CD4-positive, CD25-positive, alpha-beta regulatory T cell (primary cell): ENCODE results near the gene DHX30. TPM values are rescaled to one million over a fixed set of nuclear protein-coding genes. Genes with fewer than 3 reads are reported as not detected.
A peak's percentile ranks its signal among the peaks of the same experiment; 100 is the strongest.

Experiments
- ATAC-seq, 2 donors: fragments of 150-1000 bp; cut with Tn5 transposase; one replicate each; pipeline ENCODE4 v1.10.0; 2021; ENCODE audit warnings: low read depth in 2 of 2, moderate number of reproducible peaks in 2 of 2, moderate library complexity in 1 of 2
- DNase-seq, 3 donors: peaks; one replicate each; pipeline versions ENCODE4 v3.0.0 to v3.0.0-alpha.2; 2012 to 2022; ENCODE audit warnings: mixed read lengths in 1 of 3
- H3K27ac ChIP-seq: one replicate; pipeline ENCODE4 v1.7.0; 2013; ENCODE audit warnings: mild to moderate bottlenecking, low read length; ENCODE audit not compliant: insufficient read depth, poor library complexity, severe bottlenecking
- H3K27me3 ChIP-seq: one replicate; pipeline ENCODE4 v1.7.0; 2013; ENCODE audit warnings: low read length; ENCODE audit not compliant: control insufficient read depth, insufficient read depth
- H3K36me3 ChIP-seq: one replicate; pipeline ENCODE4 v1.7.0; 2013; ENCODE audit warnings: mild to moderate bottlenecking, low read length, moderate library complexity; ENCODE audit not compliant: control insufficient read depth, insufficient read depth
- H3K4me1 ChIP-seq: 2 replicates; pipeline ENCODE4 v1.7.0; 2013; ENCODE audit warnings: mild to moderate bottlenecking, low read length; ENCODE audit not compliant: insufficient read depth, control insufficient read depth, poor library complexity, severe bottlenecking
- H3K4me3 ChIP-seq: one replicate; pipeline ENCODE4 v1.7.0; 2013; ENCODE audit warnings: low read depth, mild to moderate bottlenecking, low read length, moderate library complexity
- H3K9me3 ChIP-seq, 2 experiments: 1 replicate in 1 of 2; 2 replicates in 1 of 2; pipeline ENCODE4 v1.7.0; 2013; ENCODE audit warnings: low read length in 2 of 2, mild to moderate bottlenecking in 1 of 2, moderate library complexity in 1 of 2; ENCODE audit not compliant: control insufficient read depth in 2 of 2
- H3K27ac Mint-ChIP-seq, 3 donors: one replicate each; pipeline ENCODE4 v1.8.0; 2020 to 2022; ENCODE audit warnings: mild to moderate bottlenecking in 3 of 3, mixed read lengths in 3 of 3, moderate library complexity in 2 of 3
- H3K27me3 Mint-ChIP-seq: one replicate; pipeline ENCODE4 v1.8.0; 2022; ENCODE audit warnings: mild to moderate bottlenecking, mixed read lengths
- H3K36me3 Mint-ChIP-seq: one replicate; pipeline ENCODE4 v1.8.0; 2020; ENCODE audit warnings: mixed read lengths
- H3K4me1 Mint-ChIP-seq, 4 donors: one replicate each; pipeline ENCODE4 v1.8.0; 2020 to 2022; ENCODE audit warnings: mixed read lengths in 4 of 4, mild to moderate bottlenecking in 1 of 4
- H3K4me3 Mint-ChIP-seq, 4 donors: one replicate each; pipeline ENCODE4 v1.8.0; 2020 to 2022; ENCODE audit warnings: mild to moderate bottlenecking in 4 of 4, mixed read lengths in 4 of 4, moderate library complexity in 3 of 4
- H3K9me3 Mint-ChIP-seq, 7 donors: one replicate each; pipeline ENCODE4 v1.8.0; 2020 to 2022; ENCODE audit warnings: mixed read lengths in 7 of 7, mild to moderate bottlenecking in 3 of 7, moderate library complexity in 2 of 7
- polyA plus RNA-seq, 4 donors: library from polyadenylated mRNA; unstranded; fragments of 300-500 nt; fragmentation: Illumina TruSeq; gene quantifications; one replicate each; pipeline ENCODE4 v1.2.3, GENCODE V29; 2021
- total RNA-seq: library from RNA; stranded (reverse); gene quantifications from one replicate; pipeline ENCODE4 v1.2.3, GENCODE V29; 2022

DHX30 gene
- total and polyA plus RNA-seq, 5 donors from 2014 or later, result 34.7 to 70.7 (median 35.4) TPM

DNA sequence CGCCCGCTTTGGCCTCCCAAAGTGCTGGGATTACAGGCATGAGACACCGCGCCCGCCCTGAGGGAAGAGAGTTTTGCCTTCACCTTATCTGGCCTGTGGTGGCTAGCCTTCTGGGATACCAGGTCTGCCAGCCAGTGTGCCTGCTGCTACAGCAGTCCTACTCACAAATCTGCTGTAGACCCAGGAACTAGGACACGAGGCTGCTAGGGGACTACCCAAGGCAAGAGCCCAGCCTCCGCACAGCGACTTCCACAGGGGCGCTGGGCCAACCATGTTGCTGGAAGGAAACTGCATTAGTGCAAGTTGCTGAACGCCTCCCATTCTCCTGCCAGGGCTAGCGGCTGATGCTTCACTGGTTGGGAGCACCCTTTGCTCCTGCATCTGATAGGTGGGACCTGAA lies 53.7 kb downstream of the DHX30 start:
- Mint-ChIP-seq H3K9me3 (no peaks in the 10 kb centered on the region), H3K4me1 (no peaks in the 10 kb centered on the region), H3K27me3 (no peaks in the 10 kb centered on the region), H3K36me3 (peaks cover 19% of the 10 kb centered on the region), H3K27ac (no peak overlapping the region), H3K4me3 (no peak overlapping the region)
- no peaks in the 10 kb centered on the region for H3K4me1 ChIP-seq
- DNase-seq, result no peak
- no peaks in the 10 kb centered on the region for H3K27me3 ChIP-seq
- no peak overlapping the region for H3K27ac ChIP-seq
- no peaks in the 10 kb centered on the region for H3K9me3 ChIP-seq
- peaks cover 30% of the 10 kb centered on the region for H3K36me3 ChIP-seq
- no peak overlapping the region for H3K4me3 ChIP-seq
- ATAC-seq, result no peak

DNA sequence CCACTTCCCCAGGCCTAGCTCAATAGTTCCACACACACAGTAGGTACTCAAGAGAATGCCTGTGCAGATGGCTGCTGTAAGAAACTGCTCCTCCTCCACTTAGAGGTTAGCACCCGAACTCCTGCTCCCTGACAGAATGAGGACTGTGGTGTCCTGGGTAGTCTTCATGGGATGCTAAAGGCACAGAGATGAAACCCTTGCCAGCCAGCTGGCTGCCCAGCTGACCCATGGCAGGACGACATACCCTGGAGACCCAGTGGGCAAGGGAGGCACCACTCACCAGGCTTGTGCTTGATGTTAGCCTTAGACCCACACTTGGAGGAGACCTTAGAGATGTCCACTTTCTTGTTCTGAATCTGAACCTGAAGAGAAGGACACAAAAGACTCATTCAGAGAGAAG lies 54.2 kb downstream of the DHX30 start:
- Mint-ChIP-seq H3K36me3 (peaks cover 19% of the 10 kb centered on the region), H3K27ac (no peak overlapping the region)
- no peak for ATAC-seq

DNA sequence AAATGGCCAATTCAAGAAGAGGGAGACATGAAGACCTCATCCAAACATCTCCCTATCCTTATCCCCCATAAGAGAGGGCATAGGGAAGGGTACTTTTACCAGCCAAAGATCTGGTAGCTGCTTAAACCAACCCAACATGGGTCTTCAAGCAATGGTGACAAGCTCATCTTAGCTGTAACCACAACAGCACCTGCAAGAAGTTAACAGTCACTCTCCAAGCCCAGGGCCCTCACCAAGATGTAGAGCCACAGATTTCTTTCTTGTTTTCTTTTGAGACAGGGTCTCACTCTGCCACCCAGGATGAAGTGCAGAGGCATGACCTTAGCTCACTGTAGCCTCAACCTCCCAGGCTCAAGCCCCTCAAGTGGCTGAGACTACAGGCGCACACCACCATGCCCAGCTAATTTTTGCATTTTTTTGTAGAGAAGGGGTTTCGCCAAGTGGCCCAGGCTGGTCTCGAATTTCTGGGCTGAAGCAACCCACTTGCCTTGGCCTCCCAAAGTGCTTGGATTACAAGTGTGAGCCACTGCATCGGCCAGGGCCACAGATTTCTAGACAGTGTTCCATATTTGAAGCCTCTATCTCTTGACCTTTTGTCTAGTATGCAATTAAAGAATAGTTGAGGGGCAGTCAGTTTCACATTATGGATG lies 57.1 kb downstream of the DHX30 start:
- DNase-seq (no peak), ATAC-seq (no peak)
- Mint-ChIP-seq H3K27me3 (no peaks in the 10 kb centered on the region), H3K4me1 (no peaks in the 10 kb centered on the region), H3K27ac (peak overlapping the region in 2 of 3 donors; percentile 12 to 37), H3K9me3 (no peaks in the 10 kb centered on the region), H3K36me3 (peaks cover 19% of the 10 kb centered on the region), H3K4me3 (no peak overlapping the region)
- Histone ChIP-seq H3K36me3 (peaks cover 20% of the 10 kb centered on the region), H3K4me1 (no peaks in the 10 kb centered on the region), H3K27me3 (no peaks in the 10 kb centered on the region), H3K4me3 (no peak overlapping the region), H3K9me3 (no peaks in the 10 kb centered on the region), H3K27ac (no peak overlapping the region)

More for the DNA sequence above, 54.2 kb downstream of the DHX30 start:
- no peaks in the 10 kb centered on the region for H3K27me3 Mint-ChIP-seq
- DNase-seq, result no peak
- Histone ChIP-seq H3K36me3 (peaks cover 30% of the 10 kb centered on the region), H3K9me3 (no peaks in the 10 kb centered on the region), H3K4me1 (no peaks in the 10 kb centered on the region), H3K27me3 (no peaks in the 10 kb centered on the region), H3K27ac (no peak overlapping the region), H3K4me3 (no peak overlapping the region)
- H3K4me1 Mint-ChIP-seq, result no peaks in the 10 kb centered on the region
- no peak overlapping the region for H3K4me3 Mint-ChIP-seq
- no peaks in the 10 kb centered on the region for H3K9me3 Mint-ChIP-seq

DNA sequence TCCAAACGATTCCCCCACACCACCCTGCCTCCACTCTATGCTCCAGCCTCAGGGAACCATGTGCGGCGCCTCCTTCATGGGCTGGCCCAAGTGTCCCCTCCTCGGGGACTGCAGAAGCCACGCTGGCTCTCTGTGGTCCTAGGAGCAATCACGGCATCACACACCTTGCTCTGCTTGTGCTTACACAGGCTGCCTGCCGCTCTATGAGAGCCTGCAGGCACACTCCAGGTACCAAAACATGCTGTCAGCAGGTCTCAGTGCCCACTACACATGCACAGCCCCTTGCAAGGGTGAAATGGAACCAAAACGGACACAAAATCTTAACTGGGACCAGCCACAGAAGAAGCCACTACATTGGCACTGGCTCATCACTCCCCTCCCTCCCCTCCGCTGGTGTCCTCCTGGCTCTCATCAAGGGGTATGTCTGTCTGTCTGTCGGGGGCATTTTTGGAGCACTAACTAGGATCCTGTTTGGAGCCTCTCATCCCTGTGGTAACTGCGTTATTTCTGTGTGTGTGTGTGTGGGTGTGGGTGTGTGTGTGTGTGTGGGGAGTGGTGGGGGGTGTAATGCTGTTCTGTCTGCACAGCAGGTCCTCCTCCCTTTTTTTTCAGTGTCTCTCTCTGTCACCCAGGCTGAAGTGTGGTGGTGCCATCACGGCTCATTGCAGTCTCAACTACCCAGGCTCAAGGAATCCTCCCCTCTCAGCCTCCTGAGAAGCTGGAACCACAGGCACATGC lies 60.6 kb downstream of the DHX30 start:
- peaks cover 31% of the 10 kb centered on the region for H3K36me3 Mint-ChIP-seq
- ATAC-seq, result no peak
- Histone ChIP-seq H3K36me3 (peaks cover 22% of the 10 kb centered on the region), H3K27me3 (no peaks in the 10 kb centered on the region), H3K4me3 (no peak overlapping the region), H3K9me3 (no peaks in the 10 kb centered on the region), H3K4me1 (no peaks in the 10 kb centered on the region), H3K27ac (no peak overlapping the region)
- no peak overlapping the region for H3K4me3 Mint-ChIP-seq
- H3K9me3 Mint-ChIP-seq, result no peaks in the 10 kb centered on the region
- H3K27me3 Mint-ChIP-seq, result no peaks in the 10 kb centered on the region
- no peaks in the 10 kb centered on the region for H3K4me1 Mint-ChIP-seq
- DNase-seq, result no peak
- H3K27ac Mint-ChIP-seq, result no peak overlapping the region

DNA sequence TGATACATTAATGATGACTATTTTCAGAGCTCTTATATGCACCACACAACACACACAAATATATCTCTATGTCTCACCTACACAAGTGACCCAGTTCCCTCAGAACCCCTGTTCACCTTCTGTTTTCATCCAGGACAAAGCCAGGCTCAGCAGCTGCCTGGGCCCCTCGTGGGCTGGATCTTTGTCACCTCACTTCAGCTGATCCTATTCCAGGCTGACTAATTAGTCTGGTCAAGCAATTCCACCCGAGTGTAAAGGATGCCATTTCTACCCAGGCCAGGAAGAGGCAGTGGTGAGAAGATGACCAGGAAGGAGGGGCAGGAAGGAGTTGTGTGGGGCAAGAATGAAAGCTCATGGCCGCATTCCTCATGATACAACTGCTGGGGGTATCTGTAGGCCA lies 62.3 kb downstream of the DHX30 start:
- Histone ChIP-seq H3K9me3 (no peaks in the 10 kb centered on the region), H3K36me3 (peaks cover 38% of the 10 kb centered on the region), H3K27ac (no peak overlapping the region), H3K4me3 (no peak overlapping the region), H3K27me3 (no peaks in the 10 kb centered on the region), H3K4me1 (no peaks in the 10 kb centered on the region)
- no peak for ATAC-seq
- H3K36me3 Mint-ChIP-seq, result peaks cover 39% of the 10 kb centered on the region
- H3K4me3 Mint-ChIP-seq, result no peak overlapping the region
- H3K9me3 Mint-ChIP-seq, result no peaks in the 10 kb centered on the region
- no peaks in the 10 kb centered on the region for H3K27me3 Mint-ChIP-seq
- no peaks in the 10 kb centered on the region for H3K4me1 Mint-ChIP-seq
- peak overlapping the region in 2 of 3 donors; percentile 39 to 57 for H3K27ac Mint-ChIP-seq
- DNase-seq, result no peak

DNA sequence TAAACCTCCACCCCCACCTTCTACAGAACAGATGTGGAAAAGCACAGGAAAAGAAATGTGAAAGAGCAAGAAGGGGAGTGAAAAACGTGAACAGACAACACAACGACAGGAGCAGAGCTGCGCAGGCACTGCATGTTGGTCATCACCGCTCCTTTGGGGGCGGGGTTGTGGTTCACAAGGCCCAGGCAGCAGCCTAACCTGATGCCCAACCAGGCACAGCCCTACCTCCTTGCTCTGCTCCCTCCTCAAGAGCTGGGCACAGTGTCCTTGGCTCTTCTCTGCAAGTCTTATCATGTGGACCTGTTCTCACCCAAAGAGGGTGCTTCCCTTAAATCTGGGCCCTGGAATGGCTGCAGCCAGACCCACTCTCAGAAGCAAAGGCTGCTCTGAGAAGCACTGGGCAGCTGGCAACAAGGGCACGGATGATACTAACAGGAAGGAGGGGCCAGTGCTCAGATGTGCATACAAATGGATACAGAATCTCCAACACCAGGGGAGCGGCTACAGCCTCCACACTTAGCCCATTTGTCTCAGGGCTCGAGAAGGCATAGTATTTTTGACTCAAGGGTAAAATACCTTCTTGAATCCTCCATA lies 64.6 kb downstream of the DHX30 start:
- Histone ChIP-seq H3K4me1 (no peaks in the 10 kb centered on the region), H3K9me3 (no peaks in the 10 kb centered on the region), H3K27ac (no peak overlapping the region), H3K36me3 (peaks cover 58% of the 10 kb centered on the region), H3K27me3 (no peaks in the 10 kb centered on the region), H3K4me3 (no peak overlapping the region)
- no peak for DNase-seq
- peak overlapping the region in 1 of 3 donors; percentile 20 for H3K27ac Mint-ChIP-seq
- H3K36me3 Mint-ChIP-seq, result peaks cover 50% of the 10 kb centered on the region
- H3K9me3 Mint-ChIP-seq, result no peaks in the 10 kb centered on the region
- H3K4me3 Mint-ChIP-seq, result no peak overlapping the region
- H3K27me3 Mint-ChIP-seq, result no peaks in the 10 kb centered on the region
- no peak for ATAC-seq
- H3K4me1 Mint-ChIP-seq, result no peaks in the 10 kb centered on the region

DNA sequence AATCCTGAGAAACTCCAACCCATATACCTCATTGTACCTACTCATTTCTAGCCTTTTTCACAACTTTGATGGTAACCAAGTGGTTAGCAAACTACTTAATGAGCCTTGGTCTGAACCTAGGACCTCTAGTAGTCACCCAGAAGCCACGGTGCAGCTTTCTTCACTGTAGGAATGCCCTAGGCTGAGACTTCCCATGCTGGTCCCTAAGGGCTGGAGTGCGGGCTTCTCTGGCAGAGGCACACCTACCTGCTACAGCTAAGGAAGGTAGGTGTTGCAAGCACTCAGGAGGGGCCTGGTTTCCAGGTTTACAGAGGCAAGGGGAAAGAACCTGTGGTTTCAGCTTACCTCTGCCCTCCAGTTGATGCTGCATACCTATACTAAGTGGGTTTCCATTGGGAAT lies 65.4 kb downstream of the DHX30 start:
- no peak overlapping the region for H3K27ac Mint-ChIP-seq
- H3K36me3 ChIP-seq, result peaks cover 59% of the 10 kb centered on the region
- peaks cover 56% of the 10 kb centered on the region for H3K36me3 Mint-ChIP-seq
- DNase-seq, result no peak
- no peaks in the 10 kb centered on the region for H3K27me3 ChIP-seq
- H3K4me3 Mint-ChIP-seq, result no peak overlapping the region
- H3K4me1 Mint-ChIP-seq, result no peaks in the 10 kb centered on the region
- H3K4me3 ChIP-seq, result no peak overlapping the region
- H3K9me3 ChIP-seq, result no peaks in the 10 kb centered on the region
- no peaks in the 10 kb centered on the region for H3K4me1 ChIP-seq
- ATAC-seq, result no peak
- no peaks in the 10 kb centered on the region for H3K9me3 Mint-ChIP-seq
- H3K27me3 Mint-ChIP-seq, result no peaks in the 10 kb centered on the region
- no peak overlapping the region for H3K27ac ChIP-seq
